ENCODE data around the gene POLR2F. TPM values are rescaled to one million over a fixed set of nuclear protein-coding genes. Genes with fewer than 3 reads are reported as not detected.

Gene POLR2F
- total and polyA plus RNA-seq, 4 donors, result 21.4 to 152 (median 56.3) TPM

DNA sequence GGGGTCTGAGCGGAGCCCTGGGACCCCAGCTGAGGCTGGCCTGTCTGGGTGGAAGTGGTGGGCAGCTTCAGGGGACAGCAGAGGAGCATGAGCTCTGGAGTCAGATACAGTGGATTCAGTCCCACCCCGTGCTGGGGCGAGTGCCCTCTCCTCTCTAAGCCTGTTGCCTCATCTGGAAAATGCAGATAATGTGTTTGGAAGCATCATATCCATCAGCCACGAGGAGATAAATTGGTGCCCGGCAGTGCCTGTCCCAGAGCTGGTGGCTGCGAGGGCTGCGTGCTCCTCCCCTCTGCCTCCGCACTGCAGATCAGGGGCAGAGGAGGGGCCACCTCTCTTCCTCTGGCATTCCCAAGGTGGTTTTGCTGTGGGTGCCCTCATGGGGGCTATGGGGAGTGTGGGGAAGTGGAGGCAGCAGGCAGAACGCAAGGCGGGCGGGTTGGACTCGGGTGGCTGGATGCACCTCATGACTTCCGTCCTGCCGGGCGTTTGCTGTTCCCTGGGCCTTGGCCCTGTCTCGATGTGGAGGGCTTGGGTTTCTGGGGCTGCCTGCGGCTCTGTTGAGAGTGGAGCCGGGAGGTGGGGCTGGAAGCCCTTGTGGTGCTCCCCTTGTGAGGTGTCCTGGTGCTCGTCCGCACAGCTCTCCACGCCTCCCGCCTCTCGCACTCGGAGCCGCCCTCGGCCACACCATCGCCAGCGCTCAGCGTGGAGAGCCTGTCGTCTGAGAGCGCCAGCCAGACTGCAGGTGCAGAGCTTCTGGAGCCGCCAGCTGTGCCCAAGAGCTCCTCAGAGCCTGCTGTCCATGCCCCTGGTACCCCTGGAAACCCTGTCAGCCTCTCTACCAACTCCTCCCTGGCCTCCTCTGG, 26.5 kb upstream of the POLR2F start:
- 96% methylated on average over 32 of the region's 32 CpGs for WGBS
- DNase-seq (ENCODE audit: low spot score), result peak; percentile 39
- no peak overlapping the region for H3K27ac ChIP-seq (ENCODE audit: low read depth in 1 of 2, low read length in 2 of 2)

DNA sequence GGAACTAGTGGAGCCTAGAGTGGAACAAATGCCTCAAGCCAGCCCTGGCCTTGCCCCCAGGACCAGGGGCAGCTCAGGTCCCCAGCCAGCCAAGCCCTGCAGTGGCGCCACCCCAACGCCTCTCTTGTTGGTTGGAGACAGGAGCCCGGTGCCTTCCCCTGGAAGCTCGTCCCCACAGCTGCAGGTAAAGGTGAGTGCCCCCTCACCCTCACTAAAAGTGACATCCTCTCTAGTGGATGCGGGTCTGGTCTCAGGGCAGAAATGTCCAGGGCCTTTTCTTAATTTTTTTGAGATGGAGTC, 25.9 kb upstream of the POLR2F start:
- H3K9me3 ChIP-seq (ENCODE audit: control insufficient read depth in 4 of 4, low read length in 3 of 4), result no peaks in the 10 kb centered on the region
- no peaks in the 10 kb centered on the region for H3K27me3 ChIP-seq (ENCODE audit: control insufficient read depth in 4 of 4, insufficient read depth in 4 of 4, low read length in 3 of 4)
- H3K9ac ChIP-seq (ENCODE audit: low read depth in 1 of 2, low read length in 2 of 2), result no peak overlapping the region
- H3K36me3 ChIP-seq (ENCODE audit: control insufficient read depth in 4 of 4, insufficient read depth in 3 of 4, low read depth in 1 of 4, low read length in 3 of 4), result peaks cover 5 to 39% (median 13%) of the 10 kb centered on the region in 4 donors
- no peak overlapping the region for H3K27ac ChIP-seq (ENCODE audit: low read depth in 1 of 2, low read length in 2 of 2)
- 96% methylated on average over 5 of the region's 5 CpGs for WGBS
- peaks cover 0 to 3% (median 0%) of the 10 kb centered on the region in 4 donors for H3K4me1 ChIP-seq (ENCODE audit: control insufficient read depth in 4 of 4, insufficient read depth in 4 of 4, low read length in 3 of 4)
- no peak for TF ChIP-seq JUND (IDR thresholded peaks at IDR 0.05)
- no peak for TF ChIP-seq MAX (IDR thresholded peaks at IDR 0.05)
- TF ChIP-seq, protein P1, sequence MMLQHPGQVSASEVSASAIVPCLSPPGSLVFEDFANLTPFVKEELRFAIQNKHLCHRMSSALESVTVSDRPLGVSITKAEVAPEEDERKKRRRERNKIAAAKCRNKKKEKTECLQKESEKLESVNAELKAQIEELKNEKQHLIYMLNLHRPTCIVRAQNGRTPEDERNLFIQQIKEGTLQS (IDR thresholded peaks at IDR 0.05), result no peak
- no peak for TF ChIP-seq NR2F2 (IDR thresholded peaks at IDR 0.05)
- no peak for TF ChIP-seq HNF4A (conservative IDR thresholded peaks at IDR 0.05)
- TF ChIP-seq RXRA (IDR thresholded peaks at IDR 0.05), result no peak
- no peak for TF ChIP-seq RAD21 (IDR thresholded peaks at IDR 0.05)
- DNase-seq (ENCODE audit: low spot score), result peak; percentile 29
- no peak overlapping the region for H3K4me3 ChIP-seq (ENCODE audit: low read depth in 1 of 3, low read length in 3 of 3)

More for the DNA sequence above, 26.5 kb upstream of the POLR2F start:
- Histone ChIP-seq H3K9ac (ENCODE audit: low read depth in 1 of 2, low read length in 2 of 2) (no peak overlapping the region), H3K4me3 (ENCODE audit: low read depth in 1 of 3, low read length in 3 of 3) (no peak overlapping the region), H3K4me1 (ENCODE audit: control insufficient read depth in 4 of 4, insufficient read depth in 4 of 4, low read length in 3 of 4) (peaks cover 0 to 3% (median 0%) of the 10 kb centered on the region in 4 donors), H3K36me3 (ENCODE audit: control insufficient read depth in 4 of 4, insufficient read depth in 3 of 4, low read depth in 1 of 4, low read length in 3 of 4) (peaks cover 5 to 34% (median 13%) of the 10 kb centered on the region in 4 donors), H3K27me3 (ENCODE audit: control insufficient read depth in 4 of 4, insufficient read depth in 4 of 4, low read length in 3 of 4) (no peaks in the 10 kb centered on the region), H3K9me3 (ENCODE audit: control insufficient read depth in 4 of 4, low read length in 3 of 4) (no peaks in the 10 kb centered on the region)
- no peak for TF ChIP-seq SP1 (IDR thresholded peaks at IDR 0.05)

- no peak for TF ChIP-seq CTCF (IDR thresholded peaks at IDR 0.05; ENCODE audit: low read depth, low read length, missing input control)
- TF ChIP-seq GABPA (IDR thresholded peaks at IDR 0.05 in 1 of 2, conservative IDR thresholded peaks at IDR 0.05 in 1 of 2), result no peak
- TF ChIP-seq, protein P1 (IDR thresholded peaks at IDR 0.05), result no peak
- no peak for TF ChIP-seq HNF4A (conservative IDR thresholded peaks at IDR 0.05)
- no peak for TF ChIP-seq YY1 (IDR thresholded peaks at IDR 0.05)
- TF ChIP-seq EGR1 (IDR thresholded peaks at IDR 0.05; ENCODE audit: low read depth in 2 of 2), result no peak
- no peak for TF ChIP-seq MAX (IDR thresholded peaks at IDR 0.05)
- TF ChIP-seq, protein P2, sequence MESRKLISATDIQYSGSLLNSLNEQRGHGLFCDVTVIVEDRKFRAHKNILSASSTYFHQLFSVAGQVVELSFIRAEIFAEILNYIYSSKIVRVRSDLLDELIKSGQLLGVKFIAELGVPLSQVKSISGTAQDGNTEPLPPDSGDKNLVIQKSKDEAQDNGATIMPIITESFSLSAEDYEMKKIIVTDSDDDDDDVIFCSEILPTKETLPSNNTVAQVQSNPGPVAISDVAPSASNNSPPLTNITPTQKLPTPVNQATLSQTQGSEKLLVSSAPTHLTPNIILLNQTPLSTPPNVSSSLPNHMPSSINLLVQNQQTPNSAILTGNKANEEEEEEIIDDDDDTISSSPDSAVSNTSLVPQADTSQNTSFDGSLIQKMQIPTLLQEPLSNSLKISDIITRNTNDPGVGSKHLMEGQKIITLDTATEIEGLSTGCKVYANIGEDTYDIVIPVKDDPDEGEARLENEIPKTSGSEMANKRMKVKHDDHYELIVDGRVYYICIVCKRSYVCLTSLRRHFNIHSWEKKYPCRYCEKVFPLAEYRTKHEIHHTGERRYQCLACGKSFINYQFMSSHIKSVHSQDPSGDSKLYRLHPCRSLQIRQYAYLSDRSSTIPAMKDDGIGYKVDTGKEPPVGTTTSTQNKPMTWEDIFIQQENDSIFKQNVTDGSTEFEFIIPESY (IDR thresholded peaks at IDR 0.05), result no peak
- no peak for TF ChIP-seq TAF1 (conservative IDR thresholded peaks at IDR 0.05)
- H3K9ac ChIP-seq (ENCODE audit: low read depth in 1 of 2, low read length in 2 of 2), result no peak overlapping the region
- H3K4me1 ChIP-seq (ENCODE audit: control insufficient read depth in 4 of 4, insufficient read depth in 4 of 4, low read length in 3 of 4), result peaks cover 6 to 17% (median 10%) of the 10 kb centered on the region in 4 donors
- H3K36me3 ChIP-seq (ENCODE audit: control insufficient read depth in 4 of 4, insufficient read depth in 3 of 4, low read depth in 1 of 4, low read length in 3 of 4), result peaks cover 5 to 33% (median 13%) of the 10 kb centered on the region in 4 donors
- H3K27ac ChIP-seq (ENCODE audit: low read depth in 1 of 2, low read length in 2 of 2), result no peak overlapping the region
- WGBS, result 91% methylated on average over 5 of the region's 5 CpGs
- DNase-seq (ENCODE audit: low spot score), result no peak
- H3K9me3 ChIP-seq (ENCODE audit: control insufficient read depth in 4 of 4, low read length in 3 of 4), result no peaks in the 10 kb centered on the region
- no peaks in the 10 kb centered on the region for H3K27me3 ChIP-seq (ENCODE audit: control insufficient read depth in 4 of 4, insufficient read depth in 4 of 4, low read length in 3 of 4)
- no peak overlapping the region for H3K4me3 ChIP-seq (ENCODE audit: low read depth in 1 of 3, low read length in 3 of 3)
Measured at GRCh38 chr22:37929390-37929789, 24.1 kb upstream of the POLR2F start.
